Mesothelial cell of epicardium (in vitro differentiated cells): ENCODE results near the gene PGM3. TPM values are rescaled to one million over a fixed set of nuclear protein-coding genes. Genes with fewer than 3 reads are reported as not detected.
A peak's percentile ranks its signal among the peaks of the same experiment; 100 is the strongest.

Experiments used
- DNase-seq, 2 experiments: peaks; one replicate each; pipeline ENCODE4 v3.0.0; 2021; ENCODE audit warnings: low spot score in 2 of 2; ENCODE audit not compliant: unreplicated experiment in 2 of 2
- H3K27ac Mint-ChIP-seq: 2 replicates; pipeline ENCODE4 v1.8.0; 2021; ENCODE audit warnings: mixed read lengths
- H3K27me3 Mint-ChIP-seq: 2 replicates; pipeline ENCODE4 v1.8.0; 2021; ENCODE audit warnings: low read depth, mixed read lengths
- H3K36me3 Mint-ChIP-seq: 2 replicates; pipeline ENCODE4 v1.8.0; 2021; ENCODE audit warnings: mixed read lengths
- H3K4me1 Mint-ChIP-seq: 2 replicates; pipeline ENCODE4 v1.8.0; 2021; ENCODE audit warnings: mixed read lengths
- H3K4me3 Mint-ChIP-seq: 2 replicates; pipeline ENCODE4 v1.8.0; 2021; ENCODE audit warnings: mild to moderate bottlenecking, moderate library complexity, mixed read lengths
- H3K9me3 Mint-ChIP-seq: 2 replicates; pipeline ENCODE4 v1.8.0; 2021; ENCODE audit warnings: mixed read lengths
- CTCF ChIP-seq: fragments of 200-600 bp; sonication (generic); IDR thresholded peaks from one replicate; pipeline ENCODE4 v1.5.0; 2021; ENCODE audit warnings: antibody characterized with exemption; ENCODE audit not compliant: unreplicated experiment
- total RNA-seq: library from RNA; stranded (reverse); gene quantifications from 3 replicates; pipeline ENCODE4 v1.2.1, GENCODE V29; 2021

The PGM3 gene
- total RNA-seq, 1 donor from 2014 or later = 67.0 TPM

- no peak overlapping the region for H3K4me3 Mint-ChIP-seq
- H3K27me3 Mint-ChIP-seq = no peaks in the 10 kb centered on the region
- H3K27ac Mint-ChIP-seq = no peak overlapping the region
- H3K4me1 Mint-ChIP-seq = peaks cover 2% of the 10 kb centered on the region
- no peak for TF ChIP-seq CTCF
- no peaks in the 10 kb centered on the region for H3K9me3 Mint-ChIP-seq
- peaks cover 50% of the 10 kb centered on the region for H3K36me3 Mint-ChIP-seq
- no peak for DNase-seq
Observed at GRCh38 chr6:83180426-83180950, 12.6 kb downstream of the PGM3 start.

DNA sequence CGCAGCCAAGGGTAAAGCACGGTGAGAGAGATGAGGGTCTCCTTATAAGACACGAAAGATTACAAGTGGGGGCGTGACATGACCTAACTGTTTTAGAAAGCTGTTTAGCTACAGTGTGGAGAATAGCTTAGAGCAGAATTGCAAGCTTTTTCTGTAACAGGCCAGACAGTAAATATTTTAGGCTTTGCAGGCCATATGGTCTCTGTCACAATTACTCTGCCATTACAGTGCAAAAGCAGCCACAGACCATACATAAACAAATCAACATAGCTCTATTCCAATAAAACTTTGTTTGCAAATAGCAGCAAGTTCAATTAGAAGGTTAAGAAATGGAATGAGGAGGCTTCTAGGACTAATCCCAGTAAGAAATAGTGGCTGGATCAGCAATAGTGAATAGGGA lies 16.8 kb downstream of the PGM3 start:
- Mint-ChIP-seq H3K9me3 (no peaks in the 10 kb centered on the region), H3K4me3 (no peak overlapping the region), H3K4me1 (peaks cover 2% of the 10 kb centered on the region), H3K36me3 (peaks cover 52% of the 10 kb centered on the region), H3K27me3 (no peaks in the 10 kb centered on the region), H3K27ac (no peak overlapping the region)
- TF ChIP-seq CTCF = no peak
- no peak for DNase-seq

DNA sequence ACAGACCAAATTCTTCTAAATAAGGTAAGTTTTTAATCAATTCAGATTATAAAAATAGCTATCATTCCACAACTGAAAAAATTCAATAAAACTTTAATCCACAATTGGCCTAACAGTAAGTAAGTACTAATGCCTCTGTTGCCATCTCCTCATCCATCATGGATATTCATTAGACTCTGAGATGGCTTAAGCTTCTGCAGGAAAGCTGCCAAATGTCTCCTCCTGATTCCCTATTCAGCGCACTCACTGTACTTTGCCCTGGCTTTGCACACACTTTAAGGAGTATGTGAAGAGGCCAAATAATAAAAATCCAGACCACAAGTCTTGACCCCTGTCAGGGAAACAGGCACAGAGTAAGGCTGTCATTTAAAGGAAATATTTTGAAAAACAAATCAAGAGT lies 23.6 kb downstream of the PGM3 start:
- Mint-ChIP-seq H3K9me3 (no peaks in the 10 kb centered on the region), H3K27me3 (no peaks in the 10 kb centered on the region), H3K36me3 (peaks cover 57% of the 10 kb centered on the region), H3K27ac (peak overlapping the region; percentile 76), H3K4me3 (no peak overlapping the region), H3K4me1 (peaks cover 13% of the 10 kb centered on the region)
- no peak for DNase-seq
- no peak for TF ChIP-seq CTCF

DNA sequence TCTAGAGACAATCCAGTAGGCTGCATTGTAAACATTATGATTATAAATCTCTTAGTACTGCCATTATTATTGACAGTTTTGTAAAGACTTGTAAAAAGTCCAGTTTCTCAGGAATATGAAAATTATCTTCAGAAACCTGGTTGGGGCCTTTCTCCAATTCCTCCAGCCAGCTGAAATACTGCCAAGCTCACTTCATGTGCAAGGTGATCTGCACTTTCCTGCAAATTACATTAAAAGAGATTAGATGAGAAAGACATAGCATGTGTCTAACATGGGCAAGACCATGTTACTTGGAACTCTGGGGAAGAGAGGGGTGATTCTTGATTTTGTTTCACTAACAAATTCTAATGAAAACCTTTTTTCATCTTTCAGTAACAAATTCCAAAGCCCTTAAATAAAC lies 24.0 kb downstream of the PGM3 start:
- H3K27me3 Mint-ChIP-seq = no peaks in the 10 kb centered on the region
- H3K36me3 Mint-ChIP-seq = peaks cover 56% of the 10 kb centered on the region
- no peak for DNase-seq
- H3K4me3 Mint-ChIP-seq = no peak overlapping the region
- H3K9me3 Mint-ChIP-seq = no peaks in the 10 kb centered on the region
- peak overlapping the region; percentile 76 for H3K27ac Mint-ChIP-seq
- TF ChIP-seq CTCF = no peak
- H3K4me1 Mint-ChIP-seq = peaks cover 13% of the 10 kb centered on the region

DNA sequence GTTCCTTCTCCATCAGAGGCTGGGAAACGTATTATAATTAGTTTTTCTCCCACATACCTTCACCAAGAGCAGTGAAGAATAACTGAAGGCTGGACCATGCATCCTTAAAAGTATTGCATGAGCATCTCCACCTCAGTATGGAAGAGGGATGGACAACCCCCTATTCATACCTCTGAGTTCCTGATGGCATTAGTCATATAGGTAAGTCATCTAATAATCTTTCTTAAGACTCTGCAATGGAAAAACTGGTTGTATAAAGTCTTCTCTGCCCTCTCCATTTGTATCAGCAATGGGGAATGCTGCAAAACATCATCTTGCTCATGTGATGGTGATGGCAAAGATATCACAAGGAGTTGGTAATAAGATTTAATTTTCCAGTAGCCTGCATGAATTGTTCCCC lies 24.5 kb downstream of the PGM3 start:
- Mint-ChIP-seq H3K4me1 (peaks cover 13% of the 10 kb centered on the region), H3K4me3 (no peak overlapping the region), H3K9me3 (no peaks in the 10 kb centered on the region), H3K27me3 (no peaks in the 10 kb centered on the region), H3K27ac (no peak overlapping the region), H3K36me3 (peaks cover 58% of the 10 kb centered on the region)
- TF ChIP-seq CTCF = no peak
- DNase-seq = no peak
